GM12891 (cell line): ENCODE measurements around the gene CBLB. TPM values are rescaled to one million over a fixed set of nuclear protein-coding genes. Genes with fewer than 3 reads are reported as not detected.
A peak's percentile ranks its signal among the peaks of the same experiment; 100 is the strongest.

Experiments used
- DNase-seq: peaks from one replicate; pipeline ENCODE4 v3.0.0; 2011; ENCODE audit warnings: low spot score; ENCODE audit not compliant: insufficient read length
- FAIRE-seq: peaks from 2 replicates; lab custom pipeline; 2011; peaks lifted over from hg19 to GRCh38; lab: Jason Lieb, UNC
- PAX5 ChIP-seq: IDR thresholded peaks from 2 replicates; pipeline ENCODE4 v1.6.1; 2011; ENCODE audit warnings: low read length, moderate library complexity, mild to moderate bottlenecking; ENCODE audit not compliant: insufficient read depth, severe bottlenecking
- POLR2A ChIP-seq: IDR thresholded peaks from 2 replicates; pipeline ENCODE4 v1.6.1; 2011; ENCODE audit warnings: low read depth, low read length, control low read depth
- POLR2AphosphoS5 ChIP-seq: IDR thresholded peaks from 2 replicates; pipeline ENCODE4 v1.6.1; 2011; ENCODE audit warnings: low read depth, low read length, control low read depth
- POU2F2 ChIP-seq: IDR thresholded peaks from 2 replicates; pipeline ENCODE4 v1.6.1; 2011; ENCODE audit warnings: low read depth, mild to moderate bottlenecking, control low read depth, low read length, moderate library complexity
- SPI1 ChIP-seq: IDR thresholded peaks from 2 replicates; pipeline ENCODE4 v1.6.1; 2011; ENCODE audit warnings: low read depth, low read length, control low read depth
- TAF1 ChIP-seq: IDR thresholded peaks from 2 replicates; pipeline ENCODE4 v1.6.1; 2011; ENCODE audit warnings: low read depth, low read length, control low read depth
- polyA plus RNA-seq: library from polyadenylated mRNA; unstranded; fragments of >200 nt; gene quantifications from one replicate; pipeline ENCODE4 v1.2.1, GENCODE V29; 2012; ENCODE audit warnings: low read depth, missing spikeins, inconsistent platforms; ENCODE audit not compliant: missing spikeins

Gene CBLB
- polyA plus RNA-seq: 27.6 TPM

DNA sequence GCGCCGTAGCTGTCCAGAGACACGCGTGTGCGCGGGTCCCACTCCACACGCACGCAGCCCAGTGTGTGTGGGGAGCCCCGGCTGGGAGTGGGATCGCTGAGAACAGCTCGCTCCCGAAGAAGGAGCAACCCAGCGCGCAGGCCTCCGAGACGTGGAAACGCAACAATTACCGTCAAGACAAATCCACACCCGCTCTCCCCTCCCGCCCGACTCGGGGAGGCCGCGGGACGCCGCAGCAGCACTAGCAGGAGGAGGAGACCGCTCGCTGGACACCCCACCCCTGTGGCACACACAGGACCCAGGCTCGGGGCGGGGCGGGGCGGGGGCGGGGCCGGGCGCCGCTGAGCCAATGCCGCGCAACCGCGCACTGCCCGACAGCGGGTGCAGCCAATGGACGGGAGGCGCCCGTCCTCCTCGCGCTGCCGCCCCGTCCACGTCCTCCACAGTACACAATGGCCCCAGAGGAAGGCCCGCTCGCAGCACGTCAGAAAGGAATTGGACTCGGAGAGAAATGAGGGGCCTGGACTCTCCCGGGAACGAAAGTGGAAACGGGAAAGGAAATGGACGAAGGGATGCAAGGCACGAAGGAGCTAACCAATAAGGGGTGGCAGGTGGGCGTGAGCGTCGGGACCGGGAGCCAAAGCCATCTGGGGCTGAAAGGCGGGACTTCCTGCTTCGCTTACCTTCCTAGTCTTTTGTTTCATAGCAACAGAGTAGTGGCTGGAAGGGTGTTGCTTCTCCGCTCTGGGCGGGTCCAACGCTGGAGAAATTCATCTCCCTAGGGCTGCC, at the start of gene CBLB:
Gene CBLB, minus strand, starts transcription at position 271 of the 789 bp plus-strand sequence. CDS start 1,435 bp downstream, outside the sequence.
- peak; percentile 75 for DNase-seq
- peak; percentile 35; the same call in 1 of the 2 replicates for TF ChIP-seq SPI1
- 0 out of 2 replicates have a peak, but pooled peaks have one; percentile 7 for TF ChIP-seq POU2F2
- TF ChIP-seq TAF1: peak; percentile 78
- TF ChIP-seq POLR2A: peak; percentile 83
- TF ChIP-seq POLR2AphosphoS5: peak; percentile 78
- TF ChIP-seq PAX5: no peak
- peak; percentile 96 for FAIRE-seq

DNA sequence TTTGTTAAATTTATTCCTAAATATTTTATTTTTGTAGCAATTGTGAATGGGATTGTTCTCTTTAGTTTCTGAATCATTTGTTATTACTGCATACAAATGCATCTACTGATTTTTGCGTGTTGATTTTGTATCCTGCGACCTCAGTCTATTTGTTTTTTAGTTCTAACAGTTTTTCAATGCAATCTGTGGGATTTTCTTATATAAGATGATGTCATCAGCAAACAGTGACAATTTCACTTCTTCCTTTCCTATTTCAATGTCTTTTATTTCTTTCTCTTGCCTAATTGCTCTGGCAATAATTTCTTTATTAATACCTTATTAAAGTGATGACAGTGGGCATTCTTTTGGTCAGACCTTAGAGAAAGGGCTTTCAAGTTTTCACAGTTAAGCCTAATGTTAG, 48.0 kb upstream of the CBLB start:
- no peak for FAIRE-seq
- DNase-seq: no peak
- no peak for TF ChIP-seq PAX5
- no peak for TF ChIP-seq POLR2A
- no peak for TF ChIP-seq POU2F2
- no peak for TF ChIP-seq TAF1
- TF ChIP-seq POLR2AphosphoS5: no peak
- no peak for TF ChIP-seq SPI1

DNA sequence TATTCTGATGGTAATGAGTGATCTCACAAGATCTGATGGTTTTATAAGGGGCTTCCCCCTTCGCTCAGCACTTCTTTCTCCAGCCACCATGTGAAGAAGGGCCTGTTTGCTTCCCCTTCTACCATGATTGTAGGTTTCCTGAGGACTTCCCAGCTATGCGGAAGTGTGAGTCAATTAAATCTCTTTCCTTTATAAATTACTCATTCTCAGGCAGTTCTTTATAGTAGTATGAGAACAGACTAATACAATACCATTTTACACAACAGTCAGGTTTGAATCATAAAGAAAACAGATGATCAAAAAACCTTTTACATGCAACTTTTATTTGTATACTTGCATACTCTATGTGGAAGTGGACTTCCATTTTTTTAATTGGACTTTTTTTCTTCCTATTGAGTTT, 46.7 kb upstream of the CBLB start:
- no peak for DNase-seq
- no peak for FAIRE-seq
- no peak for TF ChIP-seq PAX5
- TF ChIP-seq POLR2AphosphoS5: no peak
- TF ChIP-seq POU2F2: no peak

DNA sequence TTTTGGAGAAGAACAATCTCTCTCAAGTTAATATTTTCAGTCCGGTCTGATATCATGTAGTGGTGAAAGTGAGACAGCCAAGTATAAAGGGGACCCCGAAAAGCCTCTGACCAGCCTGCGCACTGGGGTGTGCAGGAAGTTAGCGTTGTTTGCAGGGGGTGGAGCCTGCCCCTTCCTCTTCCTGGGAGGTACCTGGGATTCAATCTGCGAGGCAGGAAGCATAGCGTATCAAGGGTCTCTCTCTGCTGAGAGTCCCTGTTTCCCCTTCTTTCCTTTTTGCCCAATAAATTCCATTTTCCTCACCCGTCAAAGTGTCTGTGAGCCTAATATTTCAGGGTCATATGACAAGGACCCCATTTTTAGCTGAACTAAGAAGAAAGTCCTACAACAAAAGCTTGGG, 44.8 kb upstream of the CBLB start:
- DNase-seq: no peak
- no peak for FAIRE-seq
- TF ChIP-seq PAX5 (no peak), POU2F2 (no peak), POLR2A (no peak), POLR2AphosphoS5 (no peak), TAF1 (no peak), SPI1 (no peak)

DNA sequence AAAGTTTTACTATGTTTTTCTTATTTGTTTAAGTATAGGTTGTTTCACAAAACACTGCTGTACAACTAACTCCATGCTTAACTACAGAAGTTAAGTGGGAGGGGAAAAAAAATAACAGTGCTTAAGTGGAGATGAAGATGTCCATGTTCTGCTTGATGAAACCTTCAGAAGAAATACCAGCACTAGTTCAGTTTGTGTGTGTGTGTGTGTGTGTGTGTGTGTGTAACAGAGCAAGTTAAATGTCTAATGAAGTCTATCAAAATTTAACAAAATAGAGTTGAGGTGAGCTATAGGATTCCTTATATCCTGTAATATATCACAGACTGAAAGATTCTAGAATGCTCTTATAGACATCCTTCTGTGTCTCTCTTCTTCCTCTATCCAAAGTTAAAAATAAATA, 44.1 kb upstream of the CBLB start:
- DNase-seq (no peak), FAIRE-seq (no peak)
- TF ChIP-seq POU2F2 (no peak), SPI1 (no peak), POLR2AphosphoS5 (no peak), PAX5 (no peak), TAF1 (no peak), POLR2A (no peak)

DNA sequence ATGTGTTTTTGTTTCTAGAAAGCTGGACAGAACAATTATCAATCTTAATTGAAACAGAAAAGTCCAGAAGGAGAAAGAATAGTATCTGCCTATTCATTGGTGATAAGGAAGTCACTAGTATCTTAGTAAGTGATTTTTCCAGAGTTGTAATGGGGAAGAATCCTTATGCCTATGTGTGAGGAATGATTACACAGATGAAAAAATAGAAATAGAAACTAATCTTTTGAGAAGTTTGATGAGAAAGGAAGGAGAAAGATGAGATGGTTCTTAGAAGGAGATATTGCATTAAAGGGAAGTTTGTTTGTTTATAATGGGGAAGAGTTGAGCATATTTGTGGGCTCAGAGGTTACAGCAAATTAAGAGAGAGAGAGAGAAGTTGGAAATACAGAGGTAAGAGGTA, 42.7 kb upstream of the CBLB start:
- TF ChIP-seq SPI1: no peak
- TF ChIP-seq POU2F2: no peak
- TF ChIP-seq POLR2A: no peak
- TF ChIP-seq TAF1: no peak
- no peak for TF ChIP-seq PAX5
- TF ChIP-seq POLR2AphosphoS5: no peak
- DNase-seq (no peak), FAIRE-seq (no peak)

DNA sequence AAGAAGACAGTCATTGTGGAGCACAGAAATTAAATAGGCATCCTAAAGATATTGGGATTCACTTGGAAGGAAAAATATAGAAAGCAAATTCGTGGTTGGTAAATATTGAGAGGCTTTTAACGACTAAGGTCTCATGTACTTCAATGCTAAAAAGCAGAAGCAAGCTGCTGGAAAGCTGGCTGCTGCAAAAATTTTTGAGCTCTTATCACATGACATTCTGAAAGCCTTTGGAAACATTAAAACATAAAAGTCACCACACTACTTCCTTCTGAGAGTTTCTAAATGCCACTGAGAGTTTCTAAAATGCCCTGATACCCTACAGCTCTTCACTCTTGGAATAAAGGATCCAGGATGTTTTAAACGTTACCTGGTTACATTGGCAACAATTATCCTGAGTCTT, 39.0 kb upstream of the CBLB start:
- no peak for TF ChIP-seq TAF1
- no peak for TF ChIP-seq POU2F2
- no peak for TF ChIP-seq POLR2A
- TF ChIP-seq POLR2AphosphoS5: no peak
- TF ChIP-seq SPI1: no peak
- TF ChIP-seq PAX5: no peak
- no peak for DNase-seq
- peak; percentile 56 for FAIRE-seq

DNA sequence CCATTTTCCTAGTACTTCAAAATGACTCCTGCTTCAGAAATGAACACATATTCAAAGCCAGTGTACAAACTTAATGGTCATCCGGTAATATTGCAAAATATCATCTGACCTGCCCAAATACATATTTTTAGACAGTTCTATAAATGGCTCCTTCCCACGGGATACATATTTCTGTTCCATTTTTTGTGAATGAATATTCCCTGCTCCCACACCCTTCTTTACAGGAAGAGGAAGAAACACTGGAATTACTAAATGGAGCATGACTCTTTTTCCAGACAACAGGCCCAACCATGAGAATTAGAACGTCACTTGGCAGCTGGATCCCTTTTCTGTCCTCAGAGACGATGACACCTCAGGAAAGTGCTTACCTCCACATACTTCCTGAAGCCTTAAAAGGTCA, 38.0 kb upstream of the CBLB start:
- FAIRE-seq: no peak
- no peak for DNase-seq
- TF ChIP-seq SPI1: no peak
- TF ChIP-seq POLR2AphosphoS5: no peak
- no peak for TF ChIP-seq POLR2A
- no peak for TF ChIP-seq POU2F2

DNA sequence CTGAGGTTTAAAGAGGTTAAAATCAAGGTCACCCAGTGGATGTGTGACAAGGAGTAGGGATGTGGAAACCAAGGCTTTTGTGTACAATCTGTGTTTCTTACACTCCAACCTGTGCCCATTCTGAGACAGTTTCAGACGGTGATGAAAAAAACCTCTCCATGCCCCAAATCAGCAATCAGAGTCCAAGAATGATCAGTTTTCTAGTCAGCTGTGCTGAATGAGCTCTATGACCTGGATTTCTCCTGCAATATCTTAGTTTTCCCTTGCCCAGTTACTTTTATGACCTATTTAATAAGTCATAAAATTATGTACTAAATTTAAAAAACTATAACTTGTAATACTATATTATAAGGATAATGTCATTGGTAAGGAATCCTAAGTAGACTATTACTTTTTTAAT, 37.5 kb upstream of the CBLB start:
- FAIRE-seq (no peak), DNase-seq (no peak)
- TF ChIP-seq SPI1 (no peak), POU2F2 (no peak), POLR2AphosphoS5 (no peak), TAF1 (no peak), PAX5 (no peak), POLR2A (no peak)
